Lung (tissue), 12 donors: Measurements from ENCODE around the gene DDB1. TPM values are rescaled to one million over a fixed set of nuclear protein-coding genes. Genes with fewer than 3 reads are reported as not detected.

Experiments
- ATAC-seq: fragments of 200-7000 bp; cut with Tn5 transposase; one replicate; pipeline ENCODE4 v1.9.1; 2020; ENCODE audit warnings: moderate number of reproducible peaks; ENCODE audit not compliant: insufficient read depth, low FRiP score
- DNase-seq, 3 donors: peaks; one replicate each; pipeline ENCODE4 v3.0.0-alpha.2; 2013 to 2017
- H3K27ac ChIP-seq, 2 donors: one replicate each; pipeline ENCODE4 v1.5.1; 2013; ENCODE audit warnings: mild to moderate bottlenecking in 2 of 2, moderate library complexity in 2 of 2, control low read depth in 1 of 2, inconsistent platforms in 1 of 2, low read depth in 1 of 2, low read length in 1 of 2
- H3K27me3 ChIP-seq, 3 donors: one replicate each; pipeline ENCODE4 v1.5.1; 2013; ENCODE audit warnings: low read length in 2 of 3; ENCODE audit not compliant: control insufficient read depth in 3 of 3, insufficient read depth in 3 of 3
- H3K36me3 ChIP-seq, 4 donors: one replicate each; pipeline ENCODE4 v1.5.1; 2013; ENCODE audit warnings: low read length in 4 of 4, mild to moderate bottlenecking in 1 of 4, moderate library complexity in 1 of 4; ENCODE audit not compliant: control insufficient read depth in 4 of 4, insufficient read depth in 4 of 4
- H3K4me1 ChIP-seq, 5 donors: one replicate each; pipeline ENCODE4 v1.5.1; 2013; ENCODE audit warnings: low read length in 5 of 5, mild to moderate bottlenecking in 2 of 5, moderate library complexity in 1 of 5; ENCODE audit not compliant: control insufficient read depth in 5 of 5, insufficient read depth in 5 of 5
- H3K4me3 ChIP-seq: one replicate; pipeline ENCODE4 v1.5.1; 2013; ENCODE audit warnings: mild to moderate bottlenecking, control low read depth, moderate library complexity
- H3K9ac ChIP-seq, 2 donors: one replicate each; pipeline ENCODE4 v1.5.1; 2013; ENCODE audit warnings: low read length in 2 of 2, control low read depth in 1 of 2; ENCODE audit not compliant: insufficient read depth in 1 of 2
- H3K9me3 ChIP-seq, 4 donors: one replicate each; pipeline ENCODE4 v1.5.1; 2013; ENCODE audit warnings: low read length in 3 of 4, mild to moderate bottlenecking in 1 of 4, moderate library complexity in 1 of 4; ENCODE audit not compliant: control insufficient read depth in 4 of 4, insufficient read depth in 3 of 4
- WGBS, 2 donors: extraction: QIAGEN DNeasy Blood & Tissue Kit; methylation state at CpG; one replicate each; pipeline ENCODE4 v1.1.7; 2013; 5-methylcytosine and 5-hydroxymethylcytosine counted together
- polyA plus RNA-seq, 2 donors: library from polyadenylated mRNA; stranded (reverse); fragments of 200-250 nt; gene quantifications; one replicate each; pipeline ENCODE4 v1.2.1, GENCODE V29; 2013
- total RNA-seq, 2 donors: library from RNA; depleted of rRNA in 1 of 2; stranded (reverse); fragments of >200 nt in 1 of 2; gene quantifications; one replicate each; pipeline ENCODE4 v1.2.1, GENCODE V29; 2014 to 2021
- TF ChIP-seq, protein P1 (sequence below): IDR thresholded peaks from 2 replicates; pipeline ENCODE4 v1.5.1; 2012; ENCODE audit warnings: mild to moderate bottlenecking; ENCODE audit errors: control extremely low read depth, extremely low read depth
- donor health status: control.
- donor health status: control.
- donor health status: Bipolar disorder and iron deficiency.
- donor health status: healthy.
- donor health status: DM: yes; HTN: yes; CAD: no.

Gene DDB1
- total and polyA plus RNA-seq, 4 donors, result 88.5 to 184 (median 121) TPM

GRCh38 chr11:61305417-61305816 lies 27.5 kb downstream of the DDB1 start:
- no peak for DNase-seq
- no peak overlapping the region for H3K9ac ChIP-seq
- no peak overlapping the region for H3K27ac ChIP-seq
- H3K4me3 ChIP-seq, result no peak overlapping the region
- no peaks in the 10 kb centered on the region for H3K27me3 ChIP-seq
- ATAC-seq, result no peak
- TF ChIP-seq, protein P1, sequence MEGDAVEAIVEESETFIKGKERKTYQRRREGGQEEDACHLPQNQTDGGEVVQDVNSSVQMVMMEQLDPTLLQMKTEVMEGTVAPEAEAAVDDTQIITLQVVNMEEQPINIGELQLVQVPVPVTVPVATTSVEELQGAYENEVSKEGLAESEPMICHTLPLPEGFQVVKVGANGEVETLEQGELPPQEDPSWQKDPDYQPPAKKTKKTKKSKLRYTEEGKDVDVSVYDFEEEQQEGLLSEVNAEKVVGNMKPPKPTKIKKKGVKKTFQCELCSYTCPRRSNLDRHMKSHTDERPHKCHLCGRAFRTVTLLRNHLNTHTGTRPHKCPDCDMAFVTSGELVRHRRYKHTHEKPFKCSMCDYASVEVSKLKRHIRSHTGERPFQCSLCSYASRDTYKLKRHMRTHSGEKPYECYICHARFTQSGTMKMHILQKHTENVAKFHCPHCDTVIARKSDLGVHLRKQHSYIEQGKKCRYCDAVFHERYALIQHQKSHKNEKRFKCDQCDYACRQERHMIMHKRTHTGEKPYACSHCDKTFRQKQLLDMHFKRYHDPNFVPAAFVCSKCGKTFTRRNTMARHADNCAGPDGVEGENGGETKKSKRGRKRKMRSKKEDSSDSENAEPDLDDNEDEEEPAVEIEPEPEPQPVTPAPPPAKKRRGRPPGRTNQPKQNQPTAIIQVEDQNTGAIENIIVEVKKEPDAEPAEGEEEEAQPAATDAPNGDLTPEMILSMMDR, result no peak
- peaks cover 64 to 77% (median 72%) of the 10 kb centered on the region in 4 donors for H3K36me3 ChIP-seq
- 94 to 99% methylated on average over 7 of the region's 7 CpGs for WGBS, 2 donors
- no peaks in the 10 kb centered on the region for H3K9me3 ChIP-seq
- no peaks in the 10 kb centered on the region for H3K4me1 ChIP-seq

GRCh38 chr11:61303725-61304124 lies 29.2 kb downstream of the DDB1 start:
- H3K9me3 ChIP-seq, result no peaks in the 10 kb centered on the region
- no peaks in the 10 kb centered on the region for H3K4me1 ChIP-seq
- WGBS, 2 donors, result 94 to 98% methylated on average over 9 of the region's 9 CpGs
- ATAC-seq (no peak), DNase-seq (no peak)
- H3K9ac ChIP-seq, result no peak overlapping the region
- no peak overlapping the region for H3K27ac ChIP-seq
- H3K27me3 ChIP-seq, result no peaks in the 10 kb centered on the region
- H3K36me3 ChIP-seq, result peaks cover 54 to 73% (median 66%) of the 10 kb centered on the region in 4 donors
- no peak overlapping the region for H3K4me3 ChIP-seq
- TF ChIP-seq, protein P1, result no peak

DNA sequence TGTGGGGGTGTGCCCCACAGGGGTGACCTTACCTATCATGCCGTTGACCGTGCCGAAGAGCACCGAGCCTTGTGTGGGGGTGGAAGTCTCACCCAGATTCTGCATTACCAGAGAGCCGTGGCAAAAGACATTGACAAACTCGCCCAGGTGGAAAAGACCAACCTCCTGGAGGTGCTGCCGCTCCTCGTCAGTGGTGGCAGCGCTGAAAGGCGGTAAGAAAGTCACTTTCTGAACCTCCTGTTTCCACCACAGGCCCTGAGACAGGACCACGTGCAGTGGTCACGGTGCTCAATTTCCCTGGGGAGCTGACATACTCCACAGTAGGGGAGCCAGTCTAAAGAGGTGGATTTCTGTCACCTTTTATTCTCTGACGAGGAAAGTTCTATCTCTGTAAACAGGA lies 30.4 kb downstream of the DDB1 start:
- H3K36me3 ChIP-seq, result peaks cover 48 to 68% (median 56%) of the 10 kb centered on the region in 4 donors
- H3K9ac ChIP-seq, result no peak overlapping the region
- DNase-seq, result no peak
- TF ChIP-seq, protein P1, result no peak
- no peaks in the 10 kb centered on the region for H3K27me3 ChIP-seq
- no peak for ATAC-seq
- H3K9me3 ChIP-seq, result no peaks in the 10 kb centered on the region
- H3K4me1 ChIP-seq, result peaks cover 0 to 3% (median 0%) of the 10 kb centered on the region in 5 donors
- H3K4me3 ChIP-seq, result no peak overlapping the region
- no peak overlapping the region for H3K27ac ChIP-seq
- WGBS, 2 donors, result 95 to 96% methylated on average over 13 of the region's 13 CpGs

DNA sequence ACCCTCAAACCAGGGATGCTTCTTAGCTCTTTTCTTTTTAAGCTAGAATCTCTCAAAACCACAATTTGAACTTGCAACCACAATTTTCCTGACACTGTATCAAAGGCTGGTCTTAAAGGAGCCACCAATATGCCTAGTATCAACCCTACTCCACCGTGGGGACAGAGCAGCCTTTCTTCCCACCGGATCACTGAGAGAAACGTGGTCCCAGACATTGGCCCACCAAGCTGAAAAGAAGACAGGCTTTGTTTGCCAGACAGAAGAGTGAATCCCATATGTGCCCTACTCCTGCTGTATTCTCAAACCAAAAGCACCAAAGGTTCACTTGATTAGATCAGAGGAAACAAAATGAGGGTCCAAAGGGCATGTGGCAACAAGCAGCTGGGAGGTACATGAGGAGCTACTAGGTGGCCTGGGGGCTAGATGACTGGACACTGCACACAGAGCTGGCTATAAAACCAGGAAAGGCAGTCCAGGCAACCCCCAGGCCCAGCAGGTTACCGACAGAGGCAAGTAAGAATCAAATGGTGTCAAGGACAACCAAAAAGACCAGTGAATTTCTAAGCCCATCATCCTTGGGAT lies 34.2 kb downstream of the DDB1 start:
- TF ChIP-seq, protein P1, result no peak
- Histone ChIP-seq H3K4me3 (no peak overlapping the region), H3K9ac (no peak overlapping the region), H3K9me3 (peaks cover 0 to 4% (median 0%) of the 10 kb centered on the region in 4 donors), H3K4me1 (peaks cover 0 to 16% (median 6%) of the 10 kb centered on the region in 5 donors), H3K27ac (no peak overlapping the region), H3K36me3 (peaks cover 27 to 46% (median 31%) of the 10 kb centered on the region in 4 donors), H3K27me3 (no peaks in the 10 kb centered on the region)
- no peak for ATAC-seq
- DNase-seq, result no peak
- 91 to 94% methylated on average over 4 of the region's 4 CpGs for WGBS, 2 donors
